Measurements from ENCODE around the gene ELP2.

The ELP2 gene

DNA sequence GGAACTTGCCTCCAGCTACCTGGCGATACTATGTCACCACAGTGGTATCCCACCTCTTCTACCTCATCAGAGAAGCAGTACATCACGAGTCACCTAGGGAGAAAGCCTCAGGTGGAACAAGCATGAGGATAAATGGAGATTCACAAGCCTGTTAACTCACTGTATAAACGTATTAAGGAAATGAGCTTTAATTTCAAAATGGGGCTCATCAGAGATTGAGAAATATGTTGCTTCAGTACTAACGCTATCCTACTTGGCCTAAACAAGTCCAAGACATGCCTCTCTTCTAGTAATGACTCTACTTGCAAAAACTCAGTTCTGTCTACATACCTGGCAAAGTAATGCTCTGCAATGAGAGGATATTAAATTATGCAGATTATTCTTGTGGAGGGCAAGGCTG lies 4.9 kb upstream of the ELP2 start:
- DNase-seq: no peak

DNA sequence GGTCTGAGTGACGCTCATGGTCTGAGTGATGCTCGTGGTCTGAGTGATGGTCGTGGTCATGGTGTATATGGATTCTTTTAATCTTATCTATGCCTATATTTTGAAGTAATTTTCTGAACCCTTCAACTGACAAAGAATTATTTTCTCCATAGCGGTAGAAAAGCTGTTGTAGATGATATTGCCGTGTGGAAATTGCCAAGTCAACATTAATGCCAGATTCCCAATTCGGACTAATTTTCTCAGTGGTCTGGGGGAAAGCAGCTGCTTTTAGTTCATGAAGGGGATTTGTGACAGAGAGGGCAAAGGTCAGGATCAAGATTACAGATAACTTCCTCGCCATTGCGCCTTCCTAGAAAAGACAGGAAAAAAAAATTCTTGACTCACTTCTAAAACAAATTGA lies 3.0 kb upstream of the ELP2 start:
- DNase-seq: no peak

DNA sequence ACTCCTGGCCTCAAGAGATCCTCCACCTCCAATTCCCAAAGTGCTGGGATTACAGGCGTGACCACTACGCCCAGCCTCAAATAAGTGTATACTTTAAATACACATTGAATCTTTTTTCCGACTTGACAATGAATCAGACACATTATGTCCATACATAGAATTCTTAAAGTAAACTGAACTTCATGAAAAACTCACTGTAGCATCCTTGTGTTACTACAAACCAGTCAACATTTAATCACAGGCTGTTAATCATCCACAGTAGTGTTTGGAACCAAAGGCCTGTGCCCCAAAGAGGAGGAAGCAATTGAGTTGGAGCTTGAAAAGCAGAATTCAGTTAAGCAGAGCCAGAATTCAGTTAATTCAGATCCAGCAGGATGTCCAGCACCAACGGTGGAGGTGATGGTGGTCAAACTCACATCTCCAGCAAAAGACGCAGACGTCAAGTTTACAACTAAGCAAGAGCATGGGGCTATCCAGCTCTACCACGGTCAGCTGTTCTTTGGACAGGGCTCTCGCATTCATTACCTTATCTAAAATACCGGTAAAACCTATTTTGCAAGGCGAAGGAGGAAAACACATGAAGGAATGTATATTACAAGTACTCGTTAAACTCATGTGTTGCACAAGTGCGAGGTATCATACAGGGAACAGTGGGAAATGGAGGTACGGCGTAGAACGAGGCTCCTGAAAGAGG lies 1.7 kb upstream of the ELP2 start:
- peak; percentile 7 for DNase-seq

GRCh38 chr18:36128530-36128870 lies 1.2 kb upstream of the ELP2 start:
- DNase-seq: no peak

- no peak for DNase-seq
Observed at GRCh38 chr18:36128907-36129299, 796 bp upstream of the ELP2 start.

- DNase-seq: peak; percentile 7
Observed at GRCh38 chr18:36130039-36130831, 536 bp downstream of the ELP2 start.

DNA sequence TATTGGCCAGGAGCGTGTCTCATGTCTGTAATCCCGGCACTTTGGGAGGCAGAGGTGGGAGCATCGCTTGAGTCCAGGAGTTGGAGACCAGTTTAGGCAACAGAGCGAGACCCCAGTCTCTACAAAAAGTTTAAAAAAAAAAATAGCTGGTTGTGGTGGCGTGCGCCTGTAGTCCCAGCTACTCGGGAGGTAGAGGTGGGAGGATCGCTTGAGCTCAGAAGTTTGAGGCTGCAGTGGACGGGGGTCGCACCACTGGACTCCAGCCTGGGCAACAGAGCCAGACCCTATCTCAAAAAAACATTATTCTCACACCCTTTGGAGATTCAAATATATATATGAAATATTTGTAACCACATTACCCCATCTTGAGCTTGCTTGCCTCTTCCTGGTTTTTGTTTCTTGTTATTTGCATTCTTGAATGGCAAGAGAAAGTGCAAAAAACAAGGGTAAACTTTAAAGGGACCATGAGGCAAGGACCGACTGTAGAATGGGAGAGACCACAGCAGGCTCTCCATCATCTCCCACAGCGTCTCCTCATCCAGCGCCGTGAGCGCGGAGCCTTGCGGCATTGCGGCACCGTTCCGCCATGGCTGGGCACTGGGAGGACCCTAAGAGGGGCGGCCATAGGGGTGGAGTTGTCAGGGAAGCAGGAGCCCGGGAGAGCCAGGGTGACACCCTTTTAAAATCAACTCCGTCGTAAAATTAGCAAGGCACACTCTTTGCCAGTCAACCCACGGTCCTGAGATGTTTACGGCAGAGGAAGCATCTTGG lies 1.4 kb downstream of the ELP2 start:
- no peak for DNase-seq

GRCh38 chr18:36131692-36132483 lies 2.2 kb downstream of the ELP2 start:
- no peak for DNase-seq

DNA sequence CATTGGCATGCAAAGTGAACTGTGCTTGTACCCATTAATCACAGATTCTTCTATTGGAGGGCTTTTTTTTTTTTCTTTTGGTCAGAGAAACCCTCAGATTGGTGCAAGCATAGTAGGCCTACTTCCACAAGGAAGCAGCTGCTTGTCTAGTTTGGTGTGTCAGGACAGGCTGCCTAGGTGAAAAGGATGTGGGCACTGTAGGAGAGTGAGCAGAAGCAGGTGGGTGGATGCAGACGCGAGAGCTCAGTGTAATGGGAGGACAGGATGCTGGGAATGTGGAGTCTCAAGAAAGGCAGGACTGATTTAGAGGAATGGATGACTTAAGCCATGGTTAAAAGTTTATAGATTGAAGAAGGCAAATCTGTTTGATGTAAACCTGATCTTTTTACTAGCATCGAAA lies 3.1 kb downstream of the ELP2 start:
- no peak for DNase-seq

DNA sequence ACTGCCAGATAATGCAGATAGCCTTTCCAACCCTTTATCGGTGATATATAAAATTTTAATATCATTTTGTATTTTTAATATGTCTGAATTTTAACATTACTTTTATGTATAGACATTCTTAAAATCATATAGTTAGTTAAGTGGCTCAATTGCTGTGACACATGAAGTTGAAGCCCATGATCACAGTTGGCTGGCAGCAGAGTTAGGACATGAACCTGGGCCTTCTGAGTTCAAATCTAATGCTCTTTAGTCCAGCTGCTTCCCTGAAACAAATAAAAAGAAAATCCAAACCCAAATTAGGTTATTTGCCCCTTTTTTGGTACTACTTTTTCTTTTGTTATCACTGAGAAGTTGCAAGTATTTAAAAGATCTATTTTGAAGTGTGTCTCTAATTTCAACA lies 5.6 kb downstream of the ELP2 start:
- DNase-seq: no peak

DNA sequence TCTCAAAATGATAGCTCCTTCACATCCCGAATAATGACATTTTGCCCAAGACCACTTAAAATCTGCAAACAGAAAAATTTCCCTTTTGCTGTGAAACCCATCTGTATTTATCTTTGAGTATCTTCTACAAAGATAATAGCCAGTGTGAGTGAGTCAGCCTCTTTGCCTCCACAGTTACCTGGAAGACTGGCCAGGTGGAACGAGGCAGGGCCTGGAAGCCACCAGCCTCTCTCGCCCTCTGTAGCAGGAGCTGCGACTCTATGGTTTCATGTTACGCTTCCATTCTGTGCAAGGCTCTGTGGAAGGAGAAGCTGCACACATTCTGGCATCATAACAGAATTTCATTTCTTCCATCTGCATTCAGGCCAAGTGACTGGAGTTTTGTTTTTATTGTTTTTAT lies 9.5 kb downstream of the ELP2 start:
- DNase-seq: no peak

GRCh38 chr18:36141576-36141975 lies 11.9 kb downstream of the ELP2 start:
- no peak for DNase-seq

- DNase-seq: no peak
Observed at GRCh38 chr18:36142751-36143150, 13.1 kb downstream of the ELP2 start.

DNA sequence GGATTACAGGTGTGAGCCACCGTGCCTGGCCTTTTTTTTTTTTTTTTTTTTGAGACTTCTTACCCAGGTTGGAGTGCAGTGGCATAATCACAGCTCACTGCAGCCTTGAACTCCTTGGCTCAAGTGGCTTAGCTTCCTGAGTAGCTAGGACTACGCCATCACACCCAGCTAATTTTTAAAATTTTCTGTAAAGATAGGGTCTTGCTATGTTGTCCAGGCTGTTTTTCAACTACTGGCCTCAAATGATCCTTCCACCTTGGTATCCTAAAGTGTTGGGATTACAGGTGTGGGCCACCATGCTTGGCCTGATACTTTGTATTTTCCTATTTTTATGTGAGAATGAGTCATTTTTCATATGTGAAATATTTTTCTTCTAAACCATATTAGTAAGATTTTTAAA lies 13.7 kb downstream of the ELP2 start:
- DNase-seq: no peak

- DNase-seq: no peak
Observed at GRCh38 chr18:36149514-36150289, 20.0 kb downstream of the ELP2 start.

DNA sequence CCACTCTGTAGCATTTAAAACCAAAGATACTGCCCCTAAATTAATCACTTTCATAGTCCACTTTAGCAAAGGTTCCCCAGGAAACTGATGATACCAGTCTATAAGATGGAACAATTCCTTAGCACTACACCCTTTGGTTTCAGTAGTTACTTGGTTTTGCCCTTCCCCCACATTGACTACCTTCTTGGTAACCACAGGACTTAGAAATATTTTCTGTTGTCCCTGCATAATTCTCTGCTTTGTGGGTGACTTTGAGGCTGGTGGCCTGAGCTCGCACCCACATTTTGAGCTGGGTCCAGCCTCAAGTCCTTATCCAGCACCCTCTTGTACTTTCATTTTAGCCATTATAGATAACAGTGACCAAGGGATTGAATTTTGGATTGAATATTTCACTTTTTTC lies 23.1 kb downstream of the ELP2 start:
- DNase-seq: no peak

- no peak for DNase-seq
Observed at GRCh38 chr18:36153203-36153602, 23.5 kb downstream of the ELP2 start.

DNA sequence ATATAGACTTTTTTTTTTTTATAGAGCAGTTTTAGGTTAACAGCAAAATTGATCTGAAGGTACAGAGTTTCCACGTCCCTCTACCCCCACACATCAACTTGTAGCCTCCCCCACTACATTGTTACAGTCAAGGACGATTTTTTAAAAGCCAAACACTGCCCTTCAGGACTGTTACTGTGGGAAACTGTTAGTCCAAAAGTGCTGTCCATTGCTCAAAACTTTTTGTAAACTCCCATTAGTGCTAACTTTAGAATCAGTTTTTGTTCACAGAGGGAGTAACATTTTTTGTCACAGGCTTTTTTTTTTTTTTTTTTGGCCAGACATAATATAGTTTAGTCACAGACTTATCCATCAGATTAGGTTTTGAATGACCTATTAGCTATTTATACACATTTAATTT lies 24.1 kb downstream of the ELP2 start:
- no peak for DNase-seq

GRCh38 chr18:36155851-36156757 lies 26.4 kb downstream of the ELP2 start:
- no peak for DNase-seq

DNA sequence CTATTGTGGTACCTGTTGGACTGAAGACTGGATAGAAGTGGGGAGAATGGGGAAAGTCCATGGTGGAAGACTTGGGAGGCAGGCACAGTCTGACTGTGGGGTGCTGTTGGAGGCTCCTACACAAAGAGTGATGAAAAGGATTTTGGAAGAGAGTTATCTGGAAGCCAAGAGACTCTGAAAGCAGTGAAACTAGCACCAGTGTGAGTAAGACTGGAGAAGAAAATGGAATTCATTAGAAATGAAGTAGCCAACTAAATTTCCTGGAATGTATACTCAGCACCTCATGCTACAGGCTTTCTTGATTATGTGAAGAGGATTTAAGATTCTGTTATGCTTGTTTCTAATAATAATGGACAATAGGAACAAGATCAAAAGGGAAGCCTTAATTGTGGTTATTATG lies 27.7 kb downstream of the ELP2 start:
- DNase-seq: no peak

DNA sequence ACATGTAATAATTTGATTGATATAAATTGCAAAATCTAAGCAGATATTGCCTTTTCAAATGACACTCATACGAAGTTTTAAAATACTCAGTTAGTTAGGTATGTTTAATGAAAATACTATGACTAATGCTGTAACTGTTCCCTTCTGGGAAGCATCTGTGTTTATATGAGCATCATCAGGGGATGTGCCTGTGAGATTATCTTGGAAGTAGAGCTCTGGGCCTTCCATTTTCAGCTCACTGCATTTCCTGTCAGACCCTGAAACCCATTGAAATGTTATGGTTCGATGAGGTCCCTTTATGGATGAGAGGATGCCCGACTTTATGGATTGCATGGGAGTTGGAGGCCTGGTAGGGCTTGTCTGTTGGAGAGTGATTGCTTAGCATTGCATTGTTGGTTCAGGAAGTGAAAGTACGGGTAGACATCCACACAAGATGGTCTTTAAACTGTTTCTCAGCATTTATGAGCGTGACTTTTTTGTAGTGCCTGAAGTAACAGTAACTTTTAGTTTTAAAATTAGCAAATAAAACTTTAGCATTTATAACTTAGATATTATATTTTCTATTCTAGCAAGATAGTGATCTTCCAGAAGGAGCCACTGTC lies 28.7 kb downstream of the ELP2 start:
- DNase-seq: no peak

Measured in CD4-positive, alpha-beta T cell treated with Interleukin-17A for 1 hour (primary cell).